Stimulated activated CD4-positive, alpha-beta T cell treated with anti-CD3 and anti-CD28 coated beads, Interleukin-12 subunit alpha, Interleukin-12 subunit beta, amount 100 ng/mL, for 24 hours (primary cell): ENCODE measurements around the gene FBXO30.

ENCODE experiments used
- DNase-seq, 2 experiments: peaks; one replicate each; pipeline ENCODE4 v3.0.0-alpha.2; 2020; ENCODE audit warnings: low read depth in 2 of 2

The FBXO30 gene

GRCh38 chr6:145814501-145815308 lies at the start of gene FBXO30:
TSS of gene FBXO30 (minus strand) at chr6:145814795. CDS start at chr6:145806405, 8,390 bp downstream.
- peak; percentile 68 to 70 for DNase-seq

GRCh38 chr6:145863988-145864616 lies 49.5 kb upstream of the FBXO30 start:
- DNase-seq: no peak

GRCh38 chr6:145863366-145863765 lies 48.8 kb upstream of the FBXO30 start:
- DNase-seq: no peak

- DNase-seq: no peak
These were observed 46.0 kb upstream of the FBXO30 start for GRCh38 chr6:145860562-145860961.

- no peak for DNase-seq
These were observed 36.1 kb upstream of the FBXO30 start for GRCh38 chr6:145850671-145851070.

- DNase-seq: no peak
These were observed 33.9 kb upstream of the FBXO30 start for GRCh38 chr6:145848541-145848940.

- DNase-seq: no peak
These were observed 31.0 kb upstream of the FBXO30 start for GRCh38 chr6:145845557-145845956.

GRCh38 chr6:145844933-145845540 lies 30.4 kb upstream of the FBXO30 start:
- DNase-seq: no peak

- no peak for DNase-seq
These were observed 28.3 kb upstream of the FBXO30 start for GRCh38 chr6:145842693-145843546.

- DNase-seq: no peak
These were observed 27.1 kb upstream of the FBXO30 start for GRCh38 chr6:145841668-145842067.

- DNase-seq: no peak
These were observed 25.1 kb upstream of the FBXO30 start for GRCh38 chr6:145839653-145840052.

- DNase-seq: no peak
These were observed 23.7 kb upstream of the FBXO30 start for GRCh38 chr6:145838305-145838704.

GRCh38 chr6:145836772-145837171 lies 22.2 kb upstream of the FBXO30 start:
- no peak for DNase-seq

GRCh38 chr6:145836170-145836569 lies 21.6 kb upstream of the FBXO30 start:
- no peak for DNase-seq

GRCh38 chr6:145830612-145831011 lies 16.0 kb upstream of the FBXO30 start:
- DNase-seq: no peak

- no peak for DNase-seq
These were observed 15.4 kb upstream of the FBXO30 start for GRCh38 chr6:145829950-145830349.

- DNase-seq: no peak
These were observed 14.5 kb upstream of the FBXO30 start for GRCh38 chr6:145829102-145829501.

- no peak for DNase-seq
These were observed 9.7 kb upstream of the FBXO30 start for GRCh38 chr6:145824344-145824743.

GRCh38 chr6:145823328-145823944 lies 8.8 kb upstream of the FBXO30 start:
- no peak for DNase-seq

- no peak for DNase-seq
These were observed 7.9 kb upstream of the FBXO30 start for GRCh38 chr6:145822456-145822855.

- no peak for DNase-seq
These were observed 5.4 kb upstream of the FBXO30 start for GRCh38 chr6:145819994-145820393.
